NCI-H748 (cell line): ENCODE results near the gene TICAM2.

Experiments
- DNase-seq: peaks from one replicate; lab custom pipeline; 2025; ENCODE audit not compliant: unreplicated experiment; lab: John Stamatoyannopoulos, UW

Gene TICAM2

DNA sequence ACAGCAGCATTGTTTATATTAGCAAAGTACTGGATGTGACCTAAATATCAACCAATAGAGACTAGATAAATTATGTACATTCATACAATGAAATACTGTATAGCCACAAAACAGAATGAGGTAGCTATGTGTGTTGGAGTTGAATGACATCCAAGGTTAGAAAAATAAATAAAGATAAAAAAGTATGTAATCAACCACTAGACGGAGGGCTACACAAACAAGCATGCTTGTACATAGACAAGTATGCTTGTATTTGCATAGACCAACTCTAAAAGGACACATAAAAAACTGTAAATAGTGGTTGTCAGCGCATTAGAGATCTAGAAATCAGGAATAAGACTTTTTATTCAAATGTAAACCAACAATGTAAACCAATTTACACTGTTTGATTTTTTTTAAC lies 60.7 kb downstream of the TICAM2 start:
- DNase-seq: no peak

DNA sequence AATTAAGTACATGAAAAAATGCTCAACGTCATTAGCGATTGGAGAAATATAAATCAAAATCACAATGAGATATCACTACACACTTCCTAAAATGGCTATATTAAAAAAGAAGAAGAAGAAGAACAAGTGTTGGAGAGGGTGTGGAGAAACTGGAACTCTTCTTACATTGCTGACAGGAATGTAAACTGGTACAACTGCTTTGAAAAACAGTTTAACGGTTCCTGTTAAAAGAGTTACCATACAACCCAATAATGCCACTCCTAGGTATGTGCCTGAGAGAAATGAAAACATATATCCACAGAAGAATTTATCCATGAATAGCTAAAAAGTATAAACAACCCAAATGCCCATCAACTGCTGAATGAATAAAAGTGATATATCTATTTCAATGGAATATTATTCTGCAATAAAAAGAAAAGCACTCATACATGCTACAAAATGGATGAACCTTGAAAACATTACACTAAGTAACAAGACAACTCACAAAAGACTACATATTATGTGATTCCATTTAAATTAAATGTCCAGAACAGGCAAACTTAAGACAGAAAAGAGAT lies 66.7 kb downstream of the TICAM2 start:
- no peak for DNase-seq

GRCh38 chr5:115532517-115532916 lies 69.8 kb downstream of the TICAM2 start:
- no peak for DNase-seq

GRCh38 chr5:115531787-115532367 lies 70.4 kb downstream of the TICAM2 start:
- no peak for DNase-seq

GRCh38 chr5:115531380-115531779 lies 70.9 kb downstream of the TICAM2 start:
- DNase-seq: no peak

DNA sequence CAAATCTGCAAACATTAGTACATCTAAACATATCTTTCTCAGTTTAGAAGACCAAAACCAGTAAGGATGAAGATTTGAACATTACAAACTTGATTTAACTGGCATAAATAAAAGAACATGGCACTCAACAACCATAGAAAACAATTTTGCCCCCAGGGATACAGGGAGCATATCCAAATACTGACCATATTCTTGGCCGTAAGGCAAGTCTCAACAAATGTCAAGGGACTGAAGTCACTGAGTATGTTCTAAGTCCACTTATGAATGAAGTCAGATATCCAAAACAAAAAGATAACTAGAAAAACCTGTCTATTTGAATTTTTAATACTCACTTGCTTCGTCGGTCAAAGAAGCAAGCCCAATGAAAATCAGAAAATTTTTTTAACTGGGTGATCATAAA lies 71.9 kb downstream of the TICAM2 start:
- no peak for DNase-seq
